HG03469 (cell line): ENCODE measurements around the gene MCTP1.
A peak's percentile ranks its signal among the peaks of the same experiment; 100 is the strongest.

Experiments
- ATAC-seq: cut with Tn5 transposase; IDR thresholded peaks from one replicate; pipeline ENCODE4 v1.9.1; 2021; ENCODE audit warnings: mild to moderate bottlenecking, moderate library complexity, moderate number of reproducible peaks; ENCODE audit not compliant: unreplicated experiment

MCTP1 gene

GRCh38 chr5:94778732-94779131 is 506.2 kb downstream of the MCTP1 start:
- ATAC-seq: no peak

- no peak for ATAC-seq
Measured at GRCh38 chr5:94778299-94778698, 506.6 kb downstream of the MCTP1 start.

GRCh38 chr5:94777056-94777880 is 507.6 kb downstream of the MCTP1 start:
- ATAC-seq: no peak

- ATAC-seq: no peak
Measured at GRCh38 chr5:94776167-94776566, 508.7 kb downstream of the MCTP1 start.

- ATAC-seq: no peak
Measured at GRCh38 chr5:94775088-94775487, 509.8 kb downstream of the MCTP1 start.

GRCh38 chr5:94771742-94772141 is 513.2 kb downstream of the MCTP1 start:
- ATAC-seq: no peak

GRCh38 chr5:94769996-94770395 is 514.9 kb downstream of the MCTP1 start:
- no peak for ATAC-seq

- no peak for ATAC-seq
Measured at GRCh38 chr5:94761786-94762185, 523.1 kb downstream of the MCTP1 start.

GRCh38 chr5:94761055-94761454 is 523.8 kb downstream of the MCTP1 start:
- no peak for ATAC-seq

GRCh38 chr5:94759961-94760360 is 524.9 kb downstream of the MCTP1 start:
- ATAC-seq: no peak

GRCh38 chr5:94759022-94759421 is 525.9 kb downstream of the MCTP1 start:
- no peak for ATAC-seq

GRCh38 chr5:94754824-94755223 is 530.1 kb downstream of the MCTP1 start:
- ATAC-seq: no peak

- no peak for ATAC-seq
Measured at GRCh38 chr5:94751460-94751859, 533.4 kb downstream of the MCTP1 start.

- ATAC-seq: no peak
Measured at GRCh38 chr5:94750681-94751080, 534.2 kb downstream of the MCTP1 start.

- ATAC-seq: no peak
Measured at GRCh38 chr5:94749042-94749441, 535.9 kb downstream of the MCTP1 start.

- no peak for ATAC-seq
Measured at GRCh38 chr5:94748212-94748611, 536.7 kb downstream of the MCTP1 start.

GRCh38 chr5:94747371-94747770 is 537.5 kb downstream of the MCTP1 start:
- ATAC-seq: no peak

- peak; percentile 49 for ATAC-seq
Measured at GRCh38 chr5:94746731-94747124, 538.2 kb downstream of the MCTP1 start.

- ATAC-seq: peak; percentile 59
Measured at GRCh38 chr5:94745786-94746730, 538.8 kb downstream of the MCTP1 start.

- ATAC-seq: peak; percentile 20
Measured at GRCh38 chr5:94744906-94745305, 540.0 kb downstream of the MCTP1 start.

GRCh38 chr5:94742852-94743251 is 542.0 kb downstream of the MCTP1 start:
- no peak for ATAC-seq

GRCh38 chr5:94740286-94740685 is 544.6 kb downstream of the MCTP1 start:
- no peak for ATAC-seq
